Activated CD8-positive, alpha-beta T cell treated with anti-CD3 and anti-CD28 coated beads for 36 hours (primary cell): ENCODE measurements around the gene ACTR6. TPM values are rescaled to one million over a fixed set of nuclear protein-coding genes. Genes with fewer than 3 reads are reported as not detected.

Source experiments
- ATAC-seq: fragments of 200-7000 bp; cut with Tn5 transposase; one replicate; pipeline ENCODE4 v1.10.0; 2021; ENCODE audit warnings: mild to moderate bottlenecking, moderate library complexity
- CTCF ChIA-PET: fragments of 350-600 bp; sonication (Branson Sonifier 250); formaldehyde crosslinking; loops from one replicate; lab custom pipeline; 2021; ENCODE audit warnings: antibody characterized with exemption; lab: Charles Lee
- POLR2A ChIA-PET: fragments of 350-600 bp; sonication (Branson Sonifier 250); formaldehyde crosslinking; loops from one replicate; lab custom pipeline; 2021; ENCODE audit warnings: antibody characterized with exemption; lab: Charles Lee
- DNase-seq: peaks from one replicate; pipeline ENCODE4 v3.0.0-alpha.2; 2020
- H3K27ac Mint-ChIP-seq: one replicate; pipeline ENCODE4 v1.8.0; 2021; ENCODE audit warnings: mild to moderate bottlenecking, mixed read lengths
- H3K27me3 Mint-ChIP-seq: one replicate; pipeline ENCODE4 v1.8.0; 2021; ENCODE audit warnings: mixed read lengths
- H3K36me3 Mint-ChIP-seq: one replicate; pipeline ENCODE4 v1.8.0; 2021; ENCODE audit warnings: low read depth, mixed read lengths
- H3K4me1 Mint-ChIP-seq: one replicate; pipeline ENCODE4 v1.8.0; 2021; ENCODE audit warnings: low read depth, mixed read lengths
- H3K4me3 Mint-ChIP-seq: one replicate; pipeline ENCODE4 v1.8.0; 2021; ENCODE audit warnings: mild to moderate bottlenecking, moderate library complexity, mixed read lengths
- H3K9me3 Mint-ChIP-seq: one replicate; pipeline ENCODE4 v1.8.0; 2021; ENCODE audit warnings: mixed read lengths
- intact Hi-C: fragments of 100-400 bp; cut with micrococcal nuclease; formaldehyde crosslinking; loops from one replicate; pipeline ENCODE4 v1.10.0; 2022
- total RNA-seq, 2 experiments: library from RNA; stranded (reverse); gene quantifications; one replicate each; pipeline ENCODE4 v1.2.3, GENCODE V29; 2021
- TF ChIP-seq, protein P1 (sequence below): fragments of 200-600 bp; IDR thresholded peaks from one replicate; pipeline ENCODE4 v1.8.0; 2022; ENCODE audit warnings: antibody characterized with exemption, mild to moderate bottlenecking

ACTR6 gene
- total RNA-seq, 2 experiments from 2014 or later: 26.3 to 30.9 TPM

DNA sequence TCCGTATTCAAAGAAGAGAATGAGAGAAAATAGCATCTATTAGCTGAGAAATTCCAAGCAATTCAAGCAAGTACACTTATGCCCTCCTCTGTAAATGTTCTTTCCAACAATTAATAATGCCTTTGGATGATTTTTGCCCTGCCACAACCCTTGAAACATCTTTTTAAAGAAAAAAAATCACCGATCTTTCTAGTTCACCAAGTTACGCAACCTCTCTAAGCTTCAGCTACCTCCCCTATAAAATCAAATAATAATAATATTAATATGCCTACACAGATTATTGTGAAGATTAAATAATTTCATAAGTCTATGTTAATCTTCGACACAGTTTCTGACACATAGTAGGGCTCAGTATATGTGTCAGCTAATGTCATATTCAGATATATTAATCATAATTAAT lies 47.1 kb downstream of the ACTR6 start:
- DNase-seq: no peak
- no peak overlapping the region for H3K27ac Mint-ChIP-seq
- peaks cover 2% of the 10 kb centered on the region for H3K36me3 Mint-ChIP-seq
- ATAC-seq: no peak
- no peaks in the 10 kb centered on the region for H3K9me3 Mint-ChIP-seq
- POLR2A ChIA-PET: no interaction called here
- H3K4me3 Mint-ChIP-seq: no peak overlapping the region
- intact Hi-C loops: no loop called here
- H3K27me3 Mint-ChIP-seq: no peaks in the 10 kb centered on the region
- CTCF ChIA-PET: no interaction called here
- H3K4me1 Mint-ChIP-seq: no peaks in the 10 kb centered on the region
- TF ChIP-seq, protein P1, sequence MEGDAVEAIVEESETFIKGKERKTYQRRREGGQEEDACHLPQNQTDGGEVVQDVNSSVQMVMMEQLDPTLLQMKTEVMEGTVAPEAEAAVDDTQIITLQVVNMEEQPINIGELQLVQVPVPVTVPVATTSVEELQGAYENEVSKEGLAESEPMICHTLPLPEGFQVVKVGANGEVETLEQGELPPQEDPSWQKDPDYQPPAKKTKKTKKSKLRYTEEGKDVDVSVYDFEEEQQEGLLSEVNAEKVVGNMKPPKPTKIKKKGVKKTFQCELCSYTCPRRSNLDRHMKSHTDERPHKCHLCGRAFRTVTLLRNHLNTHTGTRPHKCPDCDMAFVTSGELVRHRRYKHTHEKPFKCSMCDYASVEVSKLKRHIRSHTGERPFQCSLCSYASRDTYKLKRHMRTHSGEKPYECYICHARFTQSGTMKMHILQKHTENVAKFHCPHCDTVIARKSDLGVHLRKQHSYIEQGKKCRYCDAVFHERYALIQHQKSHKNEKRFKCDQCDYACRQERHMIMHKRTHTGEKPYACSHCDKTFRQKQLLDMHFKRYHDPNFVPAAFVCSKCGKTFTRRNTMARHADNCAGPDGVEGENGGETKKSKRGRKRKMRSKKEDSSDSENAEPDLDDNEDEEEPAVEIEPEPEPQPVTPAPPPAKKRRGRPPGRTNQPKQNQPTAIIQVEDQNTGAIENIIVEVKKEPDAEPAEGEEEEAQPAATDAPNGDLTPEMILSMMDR: no peak

DNA sequence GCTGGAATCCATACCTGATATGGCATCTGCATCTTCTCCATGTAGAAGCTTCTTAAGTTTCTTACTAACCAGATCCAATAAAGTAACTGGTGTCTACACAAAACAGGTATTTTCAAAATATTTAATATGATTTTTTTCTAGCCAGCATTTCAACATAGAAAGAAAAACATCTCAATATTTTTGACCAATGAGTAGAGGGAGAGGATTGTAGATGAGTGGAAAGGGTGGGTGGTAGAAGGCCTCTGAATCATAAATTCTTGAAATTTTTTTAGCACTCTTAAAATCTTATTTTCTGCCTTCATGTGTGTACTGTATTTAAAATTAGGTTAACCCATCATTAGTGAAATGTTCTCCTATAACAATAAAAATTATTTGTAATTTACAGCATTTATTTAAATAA lies 48.3 kb downstream of the ACTR6 start:
- Mint-ChIP-seq H3K27ac (no peak overlapping the region), H3K4me3 (no peak overlapping the region), H3K36me3 (peaks cover 2% of the 10 kb centered on the region), H3K4me1 (no peaks in the 10 kb centered on the region), H3K9me3 (no peaks in the 10 kb centered on the region), H3K27me3 (no peaks in the 10 kb centered on the region)
- TF ChIP-seq, protein P1: no peak
- ChIA-PET CTCF (no interaction called here), POLR2A (interaction anchor here (0.8 kb wide), 1 partner anchor 15 kb away, joined by 3 read pairs; no protein-coding TSS in a partner anchor)
- no peak for DNase-seq
- intact Hi-C loops: no loop called here
- ATAC-seq: no peak

DNA sequence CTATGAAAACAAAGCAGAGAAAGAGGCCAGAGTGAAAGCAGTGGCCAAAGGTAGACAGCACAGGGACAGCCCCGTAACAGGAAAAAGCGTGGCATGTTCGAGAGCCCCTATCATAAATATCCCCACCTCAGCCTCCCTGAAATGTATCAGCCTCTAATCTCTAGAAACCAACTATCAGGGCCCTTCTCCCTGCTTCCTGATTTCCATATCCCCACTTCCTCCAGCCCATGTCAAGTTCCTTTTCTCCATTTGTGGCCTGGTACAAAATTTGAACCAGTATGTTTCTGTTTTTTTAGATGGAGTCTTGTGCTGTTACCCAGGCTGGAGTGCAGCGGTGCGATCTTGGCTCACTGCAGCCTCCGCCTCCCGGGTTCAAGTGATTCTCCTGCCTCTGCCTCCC lies 49.3 kb downstream of the ACTR6 start:
- POLR2A ChIA-PET: no interaction called here

DNA sequence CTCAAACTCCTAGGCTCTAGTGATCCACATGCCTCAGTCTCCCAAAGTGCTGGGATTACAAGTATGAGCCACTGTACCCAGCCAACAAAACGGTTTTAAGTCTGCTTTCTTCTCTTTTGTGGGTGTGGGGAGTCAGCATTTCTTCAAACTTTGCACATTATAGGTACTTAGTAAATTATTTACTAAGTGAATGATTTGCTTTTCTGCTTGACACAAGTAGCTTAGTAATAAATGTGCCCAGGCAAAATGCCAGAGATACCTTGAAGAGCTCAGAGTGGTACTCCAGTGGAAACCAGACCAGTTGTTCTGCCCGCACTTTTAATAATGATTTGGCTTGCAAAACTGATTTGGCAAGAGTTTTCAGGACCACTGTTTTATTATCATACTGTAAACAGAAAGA lies 51.3 kb downstream of the ACTR6 start:
- CTCF ChIA-PET: no interaction called here
- intact Hi-C loops: no loop called here
- H3K27me3 Mint-ChIP-seq: no peaks in the 10 kb centered on the region

More for the DNA sequence above, 49.3 kb downstream of the ACTR6 start:
- H3K27me3 Mint-ChIP-seq: no peaks in the 10 kb centered on the region
- TF ChIP-seq, protein P1: no peak
- no peaks in the 10 kb centered on the region for H3K9me3 Mint-ChIP-seq
- H3K27ac Mint-ChIP-seq: no peak overlapping the region
- H3K4me3 Mint-ChIP-seq: no peak overlapping the region
- H3K4me1 Mint-ChIP-seq: no peaks in the 10 kb centered on the region
- CTCF ChIA-PET: no interaction called here
- intact Hi-C loops: no loop called here
- no peak for DNase-seq
- ATAC-seq: no peak
- H3K36me3 Mint-ChIP-seq: peaks cover 2% of the 10 kb centered on the region

DNA sequence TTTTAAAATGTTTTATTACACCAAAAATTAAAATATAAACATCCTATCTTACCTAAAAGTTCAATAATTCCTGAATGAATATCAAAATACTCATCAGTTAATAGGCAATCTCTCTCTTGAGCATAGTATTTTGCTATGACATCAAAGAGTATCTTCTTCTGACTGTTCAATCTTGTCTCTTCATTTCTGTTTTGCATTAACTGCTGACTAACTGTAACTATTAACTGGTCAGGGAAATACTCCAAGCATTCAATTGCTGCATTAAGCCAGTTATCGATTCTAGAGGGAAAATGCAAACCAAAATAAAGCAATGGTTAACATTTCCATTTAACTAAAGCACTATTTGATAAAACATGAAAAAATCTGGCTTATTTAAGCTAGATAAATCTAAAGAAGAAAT lies 52.8 kb downstream of the ACTR6 start:
- no peak overlapping the region for H3K4me3 Mint-ChIP-seq
- no peaks in the 10 kb centered on the region for H3K4me1 Mint-ChIP-seq
- ChIA-PET CTCF (no interaction called here), POLR2A (no interaction called here)
- TF ChIP-seq, protein P1: no peak
- no peak overlapping the region for H3K27ac Mint-ChIP-seq
- H3K36me3 Mint-ChIP-seq: peaks cover 2% of the 10 kb centered on the region
- H3K9me3 Mint-ChIP-seq: no peaks in the 10 kb centered on the region
- DNase-seq (no peak), ATAC-seq (no peak)
- intact Hi-C loops: no loop called here
- no peaks in the 10 kb centered on the region for H3K27me3 Mint-ChIP-seq

More for the DNA sequence above, 51.3 kb downstream of the ACTR6 start:
- H3K4me1 Mint-ChIP-seq: no peaks in the 10 kb centered on the region
- H3K27ac Mint-ChIP-seq: no peak overlapping the region
- no peak for ATAC-seq
- H3K4me3 Mint-ChIP-seq: no peak overlapping the region
- POLR2A ChIA-PET: no interaction called here
- TF ChIP-seq, protein P1: no peak
- DNase-seq: no peak
- H3K9me3 Mint-ChIP-seq: no peaks in the 10 kb centered on the region
- H3K36me3 Mint-ChIP-seq: peaks cover 2% of the 10 kb centered on the region
